Measurements from ENCODE around the gene MARCHF6.
"Not testable (repeated sequence)": the region's sequence is repeated elsewhere in the genome, so short reads cannot be mapped to it uniquely, and the experiment has no call there.

MARCHF6 gene

GRCh38 chr5:10374046-10375022, 20.8 kb downstream of the MARCHF6 start:
- TF ChIP-seq CTCF (IDR thresholded peaks at IDR 0.05; ENCODE audit: low read depth, low read length) = no peak
- DNase-seq (ENCODE audit: extremely low read depth, low read depth) = no peak

- DNase-seq (ENCODE audit: extremely low read depth, low read depth) = not testable (repeated sequence)
These were observed 21.7 kb downstream of the MARCHF6 start for GRCh38 chr5:10375146-10375545.

GRCh38 chr5:10376544-10376943, 23.0 kb downstream of the MARCHF6 start:
- DNase-seq (ENCODE audit: extremely low read depth, low read depth) = no peak
- no peak for TF ChIP-seq CTCF (IDR thresholded peaks at IDR 0.05; ENCODE audit: low read depth, low read length)

- no peak for TF ChIP-seq CTCF (IDR thresholded peaks at IDR 0.05; ENCODE audit: low read depth, low read length)
- no peak for DNase-seq (ENCODE audit: extremely low read depth, low read depth)
These were observed 23.6 kb downstream of the MARCHF6 start for GRCh38 chr5:10377081-10377480.

- TF ChIP-seq CTCF (IDR thresholded peaks at IDR 0.05; ENCODE audit: low read depth, low read length) = no peak
- no peak for DNase-seq (ENCODE audit: extremely low read depth, low read depth)
These were observed 28.3 kb downstream of the MARCHF6 start for GRCh38 chr5:10381803-10382202.

GRCh38 chr5:10384483-10384882, 31.0 kb downstream of the MARCHF6 start:
- no peak for DNase-seq (ENCODE audit: extremely low read depth, low read depth)
- no peak for TF ChIP-seq CTCF (IDR thresholded peaks at IDR 0.05; ENCODE audit: low read depth, low read length)

- peak; percentile 50 for DNase-seq (ENCODE audit: extremely low read depth, low read depth)
These were observed 34.2 kb downstream of the MARCHF6 start for GRCh38 chr5:10387690-10388089.

More at GRCh38 chr5:10387690-10388089, 34.2 kb downstream of the MARCHF6 start:
- TF ChIP-seq CTCF (IDR thresholded peaks at IDR 0.05; ENCODE audit: low read depth, low read length) = no peak
